OCI-LY3 (cell line): ENCODE results near the gene NOXO1.

Experiments used
- EZH2phosphoT487 ChIP-seq: fragments of 200-600 bp; shearing (Covaris generic); IDR thresholded peaks from 2 replicates; pipeline ENCODE4 v1.6.1; 2018; ENCODE audit warnings: antibody characterized with exemption, mixed run types, low read depth
- TF ChIP-seq, protein P1 (sequence below): fragments of 200-600, 300-600 bp; sonication (generic); IDR thresholded peaks from 2 replicates; pipeline ENCODE4 v1.5.1; 2014; ENCODE audit warnings: antibody characterized with exemption, low read length, low read depth

DNA sequence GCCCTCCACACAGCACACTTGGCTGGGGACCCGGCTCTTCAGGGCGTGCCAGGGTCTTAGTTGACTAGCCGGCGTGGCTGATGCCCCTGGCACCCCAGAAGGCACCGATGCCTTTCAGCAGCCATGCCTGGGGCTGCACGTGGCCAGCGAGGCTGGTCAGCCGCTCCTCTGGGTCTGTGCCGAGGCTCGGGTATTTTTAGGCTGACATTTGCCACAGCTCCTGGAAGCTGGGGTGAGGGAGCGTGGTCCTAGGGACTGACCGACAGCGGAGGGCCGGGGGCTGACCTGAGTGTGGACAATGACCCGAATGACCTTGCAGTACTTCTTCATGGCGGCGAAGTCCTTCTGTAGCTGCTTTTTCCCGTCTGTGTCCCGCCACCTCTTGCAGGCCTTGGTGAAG lies 30.7 kb downstream of the NOXO1 start:
- TF ChIP-seq, protein P1, sequence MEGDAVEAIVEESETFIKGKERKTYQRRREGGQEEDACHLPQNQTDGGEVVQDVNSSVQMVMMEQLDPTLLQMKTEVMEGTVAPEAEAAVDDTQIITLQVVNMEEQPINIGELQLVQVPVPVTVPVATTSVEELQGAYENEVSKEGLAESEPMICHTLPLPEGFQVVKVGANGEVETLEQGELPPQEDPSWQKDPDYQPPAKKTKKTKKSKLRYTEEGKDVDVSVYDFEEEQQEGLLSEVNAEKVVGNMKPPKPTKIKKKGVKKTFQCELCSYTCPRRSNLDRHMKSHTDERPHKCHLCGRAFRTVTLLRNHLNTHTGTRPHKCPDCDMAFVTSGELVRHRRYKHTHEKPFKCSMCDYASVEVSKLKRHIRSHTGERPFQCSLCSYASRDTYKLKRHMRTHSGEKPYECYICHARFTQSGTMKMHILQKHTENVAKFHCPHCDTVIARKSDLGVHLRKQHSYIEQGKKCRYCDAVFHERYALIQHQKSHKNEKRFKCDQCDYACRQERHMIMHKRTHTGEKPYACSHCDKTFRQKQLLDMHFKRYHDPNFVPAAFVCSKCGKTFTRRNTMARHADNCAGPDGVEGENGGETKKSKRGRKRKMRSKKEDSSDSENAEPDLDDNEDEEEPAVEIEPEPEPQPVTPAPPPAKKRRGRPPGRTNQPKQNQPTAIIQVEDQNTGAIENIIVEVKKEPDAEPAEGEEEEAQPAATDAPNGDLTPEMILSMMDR = no peak
- TF ChIP-seq EZH2phosphoT487 = no peak
